ENCODE data around the gene ARPIN. TPM values are rescaled to one million over a fixed set of nuclear protein-coding genes. Genes with fewer than 3 reads are reported as not detected.

ARPIN gene
- total and polyA plus RNA-seq, 2 experiments from 2014 or later = 0.79 to 2.8 TPM

DNA sequence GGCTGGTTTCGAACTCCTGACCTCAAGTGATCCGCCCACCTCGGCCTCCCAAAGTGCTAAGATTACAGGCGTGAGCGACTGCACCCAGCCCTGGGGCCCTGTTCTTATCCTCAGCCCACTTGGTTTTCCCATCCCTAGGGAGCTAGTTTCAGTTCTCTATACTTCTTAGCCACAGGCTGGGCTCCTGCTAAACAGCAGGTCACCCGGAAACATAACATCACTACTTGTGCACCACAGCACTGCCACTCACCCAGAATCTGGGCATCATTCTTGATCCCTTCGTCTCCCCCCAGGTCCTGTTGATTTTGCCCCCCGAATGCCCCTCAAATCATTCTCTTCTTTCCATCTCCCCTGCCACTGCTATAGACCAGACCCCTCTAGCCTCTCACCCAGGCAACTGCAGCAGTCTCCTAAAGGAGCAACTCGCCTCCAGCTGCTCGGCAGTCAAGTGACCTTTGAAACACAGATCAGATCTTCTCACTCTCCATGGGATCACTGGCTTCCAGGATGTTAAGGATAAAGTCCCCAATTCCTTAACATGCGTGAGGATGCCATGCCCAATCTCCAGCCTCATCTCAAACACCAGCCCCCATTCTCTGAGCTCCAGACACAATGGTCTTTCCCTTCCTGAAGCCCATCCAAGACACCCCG is 13.3 kb downstream of the ARPIN start:
- 0 out of 3 replicates have a peak, but pooled peaks cover 3% of the 10 kb centered on the region for H3K36me3 Mint-ChIP-seq (ENCODE audit: low read depth)
- no peaks in the 10 kb centered on the region for H4K20me1 ChIP-seq (replicated peaks; ENCODE audit: insufficient read depth)
- no peak for ATAC-seq
- H3K27me3 ChIP-seq (ENCODE audit: insufficient read depth) = no peaks in the 10 kb centered on the region
- no peaks in the 10 kb centered on the region for H3K9me3 Mint-ChIP-seq
- H3K4me2 ChIP-seq = no peak overlapping the region
- peaks cover 9% of the 10 kb centered on the region for H3K27me3 Mint-ChIP-seq (ENCODE audit: insufficient read depth, low read depth, poor library complexity)
- no peak overlapping the region for H3K4me3 ChIP-seq
- no peak for DNase-seq (ENCODE audit: low spot score)
- no peak for TF ChIP-seq NANOG (IDR thresholded peaks at IDR 0.05; ENCODE audit: borderline replicate concordance)
- TF ChIP-seq JUNB (IDR thresholded peaks at IDR 0.05; ENCODE audit: unreplicated experiment) = no peak
- TF ChIP-seq, protein P1, sequence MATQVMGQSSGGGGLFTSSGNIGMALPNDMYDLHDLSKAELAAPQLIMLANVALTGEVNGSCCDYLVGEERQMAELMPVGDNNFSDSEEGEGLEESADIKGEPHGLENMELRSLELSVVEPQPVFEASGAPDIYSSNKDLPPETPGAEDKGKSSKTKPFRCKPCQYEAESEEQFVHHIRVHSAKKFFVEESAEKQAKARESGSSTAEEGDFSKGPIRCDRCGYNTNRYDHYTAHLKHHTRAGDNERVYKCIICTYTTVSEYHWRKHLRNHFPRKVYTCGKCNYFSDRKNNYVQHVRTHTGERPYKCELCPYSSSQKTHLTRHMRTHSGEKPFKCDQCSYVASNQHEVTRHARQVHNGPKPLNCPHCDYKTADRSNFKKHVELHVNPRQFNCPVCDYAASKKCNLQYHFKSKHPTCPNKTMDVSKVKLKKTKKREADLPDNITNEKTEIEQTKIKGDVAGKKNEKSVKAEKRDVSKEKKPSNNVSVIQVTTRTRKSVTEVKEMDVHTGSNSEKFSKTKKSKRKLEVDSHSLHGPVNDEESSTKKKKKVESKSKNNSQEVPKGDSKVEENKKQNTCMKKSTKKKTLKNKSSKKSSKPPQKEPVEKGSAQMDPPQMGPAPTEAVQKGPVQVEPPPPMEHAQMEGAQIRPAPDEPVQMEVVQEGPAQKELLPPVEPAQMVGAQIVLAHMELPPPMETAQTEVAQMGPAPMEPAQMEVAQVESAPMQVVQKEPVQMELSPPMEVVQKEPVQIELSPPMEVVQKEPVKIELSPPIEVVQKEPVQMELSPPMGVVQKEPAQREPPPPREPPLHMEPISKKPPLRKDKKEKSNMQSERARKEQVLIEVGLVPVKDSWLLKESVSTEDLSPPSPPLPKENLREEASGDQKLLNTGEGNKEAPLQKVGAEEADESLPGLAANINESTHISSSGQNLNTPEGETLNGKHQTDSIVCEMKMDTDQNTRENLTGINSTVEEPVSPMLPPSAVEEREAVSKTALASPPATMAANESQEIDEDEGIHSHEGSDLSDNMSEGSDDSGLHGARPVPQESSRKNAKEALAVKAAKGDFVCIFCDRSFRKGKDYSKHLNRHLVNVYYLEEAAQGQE (IDR thresholded peaks at IDR 0.05; ENCODE audit: unreplicated experiment) = no peak
- no peak for TF ChIP-seq POLR2AphosphoS5 (IDR thresholded peaks at IDR 0.05; ENCODE audit: low read depth)
- TF ChIP-seq CREB1 (CRISPR knock-in tag; IDR thresholded peaks at IDR 0.05; ENCODE audit: low read depth) = no peak
- no peak overlapping the region for H3K27ac ChIP-seq (ENCODE audit: low read depth)
- no peak overlapping the region for H3K27ac Mint-ChIP-seq
- H3K4me1 Mint-ChIP-seq = peaks cover 6% of the 10 kb centered on the region; the same call in 2 of the 3 replicates
- H3K9me2 ChIP-seq (ENCODE audit: insufficient read depth) = no peaks in the 10 kb centered on the region
- H3K4me3 Mint-ChIP-seq = no peak overlapping the region
- H3K36me3 ChIP-seq (ENCODE audit: insufficient read depth) = no peaks in the 10 kb centered on the region
- no peaks in the 10 kb centered on the region for H3K79me2 ChIP-seq (replicated peaks; ENCODE audit: insufficient read depth)
- H3F3A ChIP-seq (replicated peaks; ENCODE audit: low read depth) = no peaks in the 10 kb centered on the region
- no peaks in the 10 kb centered on the region for H3K4me1 ChIP-seq (ENCODE audit: insufficient read depth)
- H2AFZ ChIP-seq = no peak overlapping the region

DNA sequence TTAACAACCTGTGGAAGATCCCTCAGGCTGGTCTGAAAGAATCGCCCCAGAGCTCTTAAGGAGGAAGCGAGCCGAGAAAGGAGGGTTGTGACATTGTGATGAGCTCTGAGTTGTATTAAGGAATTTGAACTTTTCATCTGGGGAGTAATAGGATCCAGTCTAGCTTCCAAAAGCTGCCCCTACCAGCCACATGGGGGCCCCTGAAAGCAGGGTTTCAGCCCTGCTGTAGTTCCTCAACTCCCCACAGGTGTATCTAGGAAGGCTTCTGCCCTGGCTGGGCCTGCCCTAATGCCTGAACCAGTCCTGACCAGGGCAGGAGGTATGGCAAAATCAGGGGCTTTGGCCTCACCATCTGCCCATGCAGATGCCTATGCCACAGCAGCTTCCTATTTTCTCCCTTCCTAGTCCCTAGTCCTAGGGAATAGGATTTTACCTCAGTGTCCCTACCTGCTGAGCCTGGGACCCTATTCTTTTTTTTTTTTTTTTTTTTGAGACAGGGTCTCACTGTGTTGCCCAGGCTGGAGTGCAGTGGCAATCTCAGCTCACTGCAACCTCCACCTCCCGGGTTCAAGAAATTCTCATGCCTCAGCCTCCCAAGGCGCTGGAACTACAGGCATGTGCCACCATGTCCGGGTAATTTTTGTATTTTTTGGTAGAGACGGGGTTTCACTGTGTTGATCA is 14.0 kb downstream of the ARPIN start:
- DNase-seq (ENCODE audit: low spot score) = peak; percentile 88

More for the DNA sequence above, 14.0 kb downstream of the ARPIN start:
- H3K27ac Mint-ChIP-seq = no peak overlapping the region
- Histone ChIP-seq H3K27ac (ENCODE audit: low read depth) (no peak overlapping the region), H3K36me3 (ENCODE audit: insufficient read depth) (no peaks in the 10 kb centered on the region), H3K4me1 (ENCODE audit: insufficient read depth) (no peaks in the 10 kb centered on the region), H3K79me2 (replicated peaks; ENCODE audit: insufficient read depth) (no peaks in the 10 kb centered on the region), H2AFZ (no peak overlapping the region), H3F3A (replicated peaks; ENCODE audit: low read depth) (no peaks in the 10 kb centered on the region), H3K9me2 (ENCODE audit: insufficient read depth) (no peaks in the 10 kb centered on the region), H3K4me2 (0 out of 2 replicates have a peak overlapping the region, but pooled peaks have one; percentile 53), H3K4me3 (no peak overlapping the region), H4K20me1 (replicated peaks; ENCODE audit: insufficient read depth) (no peaks in the 10 kb centered on the region), H3K27me3 (ENCODE audit: insufficient read depth) (no peaks in the 10 kb centered on the region)
- peak; percentile 93 for ATAC-seq
- TF ChIP-seq, protein P2, sequence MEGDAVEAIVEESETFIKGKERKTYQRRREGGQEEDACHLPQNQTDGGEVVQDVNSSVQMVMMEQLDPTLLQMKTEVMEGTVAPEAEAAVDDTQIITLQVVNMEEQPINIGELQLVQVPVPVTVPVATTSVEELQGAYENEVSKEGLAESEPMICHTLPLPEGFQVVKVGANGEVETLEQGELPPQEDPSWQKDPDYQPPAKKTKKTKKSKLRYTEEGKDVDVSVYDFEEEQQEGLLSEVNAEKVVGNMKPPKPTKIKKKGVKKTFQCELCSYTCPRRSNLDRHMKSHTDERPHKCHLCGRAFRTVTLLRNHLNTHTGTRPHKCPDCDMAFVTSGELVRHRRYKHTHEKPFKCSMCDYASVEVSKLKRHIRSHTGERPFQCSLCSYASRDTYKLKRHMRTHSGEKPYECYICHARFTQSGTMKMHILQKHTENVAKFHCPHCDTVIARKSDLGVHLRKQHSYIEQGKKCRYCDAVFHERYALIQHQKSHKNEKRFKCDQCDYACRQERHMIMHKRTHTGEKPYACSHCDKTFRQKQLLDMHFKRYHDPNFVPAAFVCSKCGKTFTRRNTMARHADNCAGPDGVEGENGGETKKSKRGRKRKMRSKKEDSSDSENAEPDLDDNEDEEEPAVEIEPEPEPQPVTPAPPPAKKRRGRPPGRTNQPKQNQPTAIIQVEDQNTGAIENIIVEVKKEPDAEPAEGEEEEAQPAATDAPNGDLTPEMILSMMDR (conservative IDR thresholded peaks at IDR 0.05; ENCODE audit: low read depth in 2 of 2) = peak; percentile 68 to 77
- TF ChIP-seq JUNB (IDR thresholded peaks at IDR 0.05; ENCODE audit: unreplicated experiment) = no peak
- TF ChIP-seq, protein P1 (IDR thresholded peaks at IDR 0.05; ENCODE audit: unreplicated experiment) = no peak
- no peak for TF ChIP-seq STAT1 (IDR thresholded peaks at IDR 0.05; ENCODE audit: unreplicated experiment)
- TF ChIP-seq ZNF114 (CRISPR knock-in tag; IDR thresholded peaks at IDR 0.05) = no peak
- TF ChIP-seq, protein P3, sequence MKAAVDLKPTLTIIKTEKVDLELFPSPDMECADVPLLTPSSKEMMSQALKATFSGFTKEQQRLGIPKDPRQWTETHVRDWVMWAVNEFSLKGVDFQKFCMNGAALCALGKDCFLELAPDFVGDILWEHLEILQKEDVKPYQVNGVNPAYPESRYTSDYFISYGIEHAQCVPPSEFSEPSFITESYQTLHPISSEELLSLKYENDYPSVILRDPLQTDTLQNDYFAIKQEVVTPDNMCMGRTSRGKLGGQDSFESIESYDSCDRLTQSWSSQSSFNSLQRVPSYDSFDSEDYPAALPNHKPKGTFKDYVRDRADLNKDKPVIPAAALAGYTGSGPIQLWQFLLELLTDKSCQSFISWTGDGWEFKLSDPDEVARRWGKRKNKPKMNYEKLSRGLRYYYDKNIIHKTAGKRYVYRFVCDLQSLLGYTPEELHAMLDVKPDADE (IDR thresholded peaks at IDR 0.05) = no peak
- no peaks in the 10 kb centered on the region for H3K9me3 Mint-ChIP-seq
- peaks cover 6% of the 10 kb centered on the region; the same call in 2 of the 3 replicates for H3K4me1 Mint-ChIP-seq
- no peak overlapping the region for H3K4me3 Mint-ChIP-seq
- H3K36me3 Mint-ChIP-seq (ENCODE audit: low read depth) = 0 out of 3 replicates have a peak, but pooled peaks cover 3% of the 10 kb centered on the region
- peaks cover 9% of the 10 kb centered on the region for H3K27me3 Mint-ChIP-seq (ENCODE audit: insufficient read depth, low read depth, poor library complexity)
